WTC11 (cell line): Measurements from ENCODE around the gene PLCG2. TPM values are rescaled to one million over a fixed set of nuclear protein-coding genes. Genes with fewer than 3 reads are reported as not detected.

ENCODE experiments used
- ATAC-seq: fragments of 200-7000 bp; cut with Tn5 transposase; 2 replicates; pipeline ENCODE4 v1.10.0; 2021; ENCODE audit warnings: mild to moderate bottlenecking, moderate library complexity
- CTCF ChIA-PET: fragments of 300-600 bp; sonication (Branson Sonifier 250); formaldehyde crosslinking; loops from one replicate; lab custom pipeline; 2021; ENCODE audit warnings: antibody characterized with exemption; lab: Charles Lee
- POLR2A ChIA-PET: fragments of 350-600 bp; sonication (Branson Sonifier 250); formaldehyde crosslinking; loops from one replicate; lab custom pipeline; 2021; ENCODE audit warnings: antibody characterized with exemption; lab: Charles Lee
- DNase-seq: peaks from one replicate; pipeline ENCODE4 v3.0.0; 2021; ENCODE audit warnings: low spot score
- H3K27ac Mint-ChIP-seq: 2 replicates; pipeline ENCODE4 v1.8.0; 2021; ENCODE audit warnings: mixed read lengths
- H3K27me3 Mint-ChIP-seq: 2 replicates; pipeline ENCODE4 v1.8.0; 2021; ENCODE audit warnings: low read depth, mild to moderate bottlenecking, moderate library complexity, mixed read lengths
- H3K36me3 Mint-ChIP-seq: 2 replicates; pipeline ENCODE4 v1.8.0; 2021; ENCODE audit warnings: mixed read lengths
- H3K4me1 Mint-ChIP-seq: 2 replicates; pipeline ENCODE4 v1.8.0; 2022; ENCODE audit warnings: mixed read lengths
- H3K4me3 Mint-ChIP-seq: 2 replicates; pipeline ENCODE4 v1.8.0; 2021; ENCODE audit warnings: mild to moderate bottlenecking, moderate library complexity, mixed read lengths
- H3K9me3 Mint-ChIP-seq: 2 replicates; pipeline ENCODE4 v1.8.0; 2021; ENCODE audit warnings: mixed read lengths
- CREB1 ChIP-seq: sonication (generic); formaldehyde crosslinking; IDR thresholded peaks from 2 replicates; pipeline ENCODE4 v1.8.0; 2023; ENCODE audit warnings: mild to moderate bottlenecking, missing genetic modification reagents
- ETV6 ChIP-seq: sonication (generic); formaldehyde crosslinking; IDR thresholded peaks from 2 replicates; pipeline ENCODE4 v1.8.1; 2022; ENCODE audit warnings: mild to moderate bottlenecking, missing genetic modification reagents
- FOXJ3 ChIP-seq: sonication (generic); formaldehyde crosslinking; IDR thresholded peaks from 2 replicates; pipeline ENCODE4 v1.9.0; 2021; ENCODE audit warnings: missing genetic modification reagents, mild to moderate bottlenecking, borderline replicate concordance
- FOXK1 ChIP-seq: sonication (generic); formaldehyde crosslinking; IDR thresholded peaks from 2 replicates; pipeline ENCODE4 v1.8.0; 2022; ENCODE audit warnings: mild to moderate bottlenecking, moderate library complexity, missing genetic modification reagents
- FOXP1 ChIP-seq: sonication (generic); formaldehyde crosslinking; IDR thresholded peaks from 2 replicates; pipeline ENCODE4 v1.8.0; 2022; ENCODE audit warnings: missing genetic modification reagents, mild to moderate bottlenecking, moderate library complexity, borderline replicate concordance
- KAT7 ChIP-seq: sonication (generic); formaldehyde crosslinking; IDR thresholded peaks from 2 replicates; pipeline ENCODE4 v1.8.1; 2023; ENCODE audit warnings: missing genetic modification reagents, mild to moderate bottlenecking, borderline replicate concordance
- NFATC4 ChIP-seq: fragments of 250-450 bp; sonication (Bioruptor Pico); IDR thresholded peaks from 2 replicates; pipeline ENCODE4 v1.9.0; 2021; ENCODE audit warnings: mild to moderate bottlenecking
- NFE2L1 ChIP-seq: sonication (generic); formaldehyde crosslinking; IDR thresholded peaks from 2 replicates; pipeline ENCODE4 v1.8.1; 2023; ENCODE audit warnings: missing genetic modification reagents
- NR2C2 ChIP-seq: sonication (generic); formaldehyde crosslinking; IDR thresholded peaks from 2 replicates; pipeline ENCODE4 v1.8.0; 2022; ENCODE audit warnings: mild to moderate bottlenecking, missing genetic modification reagents
- PRRX2 ChIP-seq: fragments of 250-450 bp; sonication (Bioruptor Pico); IDR thresholded peaks from 2 replicates; pipeline ENCODE4 v1.8.0; 2021; ENCODE audit warnings: mild to moderate bottlenecking
- RELA ChIP-seq: sonication (generic); formaldehyde crosslinking; IDR thresholded peaks from 2 replicates; pipeline ENCODE4 v1.8.1; 2022; ENCODE audit warnings: missing genetic modification reagents, mild to moderate bottlenecking, borderline replicate concordance
- RORB ChIP-seq: fragments of 250-450 bp; sonication (Bioruptor Pico); IDR thresholded peaks from 2 replicates; pipeline ENCODE4 v1.9.0; 2021; ENCODE audit warnings: mild to moderate bottlenecking
- SMAD3 ChIP-seq: sonication (generic); formaldehyde crosslinking; IDR thresholded peaks from 2 replicates; pipeline ENCODE4 v1.8.0; 2022; ENCODE audit warnings: missing genetic modification reagents, mild to moderate bottlenecking, borderline replicate concordance
- SMAD4 ChIP-seq: sonication (generic); formaldehyde crosslinking; IDR thresholded peaks from 2 replicates; pipeline ENCODE4 v1.8.0; 2022; ENCODE audit warnings: mild to moderate bottlenecking, missing genetic modification reagents
- TEAD1 ChIP-seq: sonication (generic); formaldehyde crosslinking; IDR thresholded peaks from 2 replicates; pipeline ENCODE4 v1.8.0; 2022; ENCODE audit warnings: mild to moderate bottlenecking, missing genetic modification reagents
- ZNF219 ChIP-seq: sonication (generic); formaldehyde crosslinking; IDR thresholded peaks from 2 replicates; pipeline ENCODE4 v1.8.0; 2023; ENCODE audit warnings: missing genetic modification reagents, mild to moderate bottlenecking, borderline replicate concordance
- total RNA-seq: library from RNA; stranded (reverse); gene quantifications from 3 replicates; pipeline ENCODE4 v1.2.3, GENCODE V29; 2021
- TF ChIP-seq, protein P1 (sequence below): sonication (generic); formaldehyde crosslinking; conservative IDR thresholded peaks from 2 replicates; pipeline ENCODE4 v1.8.1; 2022; ENCODE audit warnings: mild to moderate bottlenecking, missing genetic modification reagents
- TF ChIP-seq, protein P2 (sequence below): fragments of 250-450 bp; sonication (Bioruptor Pico); IDR thresholded peaks from 2 replicates; pipeline ENCODE4 v2.1.2; 2022; ENCODE audit warnings: mild to moderate bottlenecking, moderate library complexity
- TF ChIP-seq, protein P3 (sequence below): sonication (generic); formaldehyde crosslinking; IDR thresholded peaks from 2 replicates; pipeline ENCODE4 v1.8.1; 2022; ENCODE audit warnings: low read depth, mild to moderate bottlenecking, moderate library complexity, missing genetic modification reagents, borderline replicate concordance
- TF ChIP-seq, protein P4 (sequence below): sonication (generic); formaldehyde crosslinking; IDR thresholded peaks from 2 replicates; pipeline ENCODE4 v1.8.1; 2023; ENCODE audit warnings: mild to moderate bottlenecking, moderate library complexity, missing genetic modification reagents
- TF ChIP-seq, protein P5 (sequence below): fragments of 250-450 bp; sonication (Bioruptor Pico); IDR thresholded peaks from 2 replicates; pipeline ENCODE4 v1.9.0; 2021; ENCODE audit warnings: mild to moderate bottlenecking
- TF ChIP-seq, protein P6 (sequence below): sonication (generic); formaldehyde crosslinking; IDR thresholded peaks from 2 replicates; pipeline ENCODE4 v1.8.1; 2022; ENCODE audit warnings: low read depth, missing genetic modification reagents, borderline replicate concordance
- TF ChIP-seq, protein P7 (sequence below): fragments of 250-450 bp; sonication (Bioruptor Pico); IDR thresholded peaks from 2 replicates; pipeline ENCODE4 v1.9.0; 2021; ENCODE audit warnings: mild to moderate bottlenecking, borderline replicate concordance

The PLCG2 gene
- total RNA-seq, 1 experiment from 2014 or later: 7.0 TPM

DNA sequence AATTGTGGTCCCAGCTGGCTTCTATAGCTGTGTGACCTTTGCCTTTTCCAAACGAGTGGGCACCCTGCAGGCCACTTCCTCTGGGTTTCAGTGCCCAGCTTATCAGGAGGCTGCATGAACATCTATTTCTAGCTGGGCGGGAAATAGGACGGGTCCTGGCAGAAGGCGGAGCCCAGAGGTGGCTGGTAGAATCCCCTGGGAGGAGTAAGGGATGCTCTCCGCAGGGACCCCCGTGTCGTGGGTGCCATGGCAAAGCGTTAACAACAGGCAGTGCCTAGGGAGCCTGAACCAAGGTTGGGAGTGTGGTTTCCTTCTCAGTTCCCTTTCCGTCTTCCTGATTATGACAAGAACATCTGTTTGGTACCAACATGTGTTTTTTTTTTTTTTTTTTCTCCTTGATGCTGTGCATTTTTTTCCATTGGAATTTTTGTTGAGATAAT is 58.2 kb downstream of the PLCG2 start:
- peaks cover 4% of the 10 kb centered on the region; the same call in 1 of the 2 replicates for H3K9me3 Mint-ChIP-seq
- ATAC-seq (no peak), DNase-seq (no peak)
- no peaks in the 10 kb centered on the region for H3K36me3 Mint-ChIP-seq
- CTCF ChIA-PET: interaction anchor here (1.1 to 1.9 kb wide), 2 partner anchors 19 to 43 kb away, joined by 3 to 4 read pairs; no protein-coding TSS in a partner anchor
- H3K4me3 Mint-ChIP-seq: no peak overlapping the region
- no peak overlapping the region for H3K27ac Mint-ChIP-seq
- peaks cover 12% of the 10 kb centered on the region for H3K4me1 Mint-ChIP-seq
- POLR2A ChIA-PET: no interaction called here
- no peaks in the 10 kb centered on the region for H3K27me3 Mint-ChIP-seq
- TF ChIP-seq, protein P1, sequence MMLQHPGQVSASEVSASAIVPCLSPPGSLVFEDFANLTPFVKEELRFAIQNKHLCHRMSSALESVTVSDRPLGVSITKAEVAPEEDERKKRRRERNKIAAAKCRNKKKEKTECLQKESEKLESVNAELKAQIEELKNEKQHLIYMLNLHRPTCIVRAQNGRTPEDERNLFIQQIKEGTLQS (CRISPR knock-in tag): no peak
- TF ChIP-seq PRRX2 (no peak), CREB1 (CRISPR knock-in tag) (no peak), NFATC4 (CRISPR knock-in tag) (no peak), FOXK1 (no peak), NFE2L1 (CRISPR knock-in tag) (no peak), ETV6 (CRISPR knock-in tag) (no peak), NR2C2 (CRISPR knock-in tag) (no peak), RELA (CRISPR knock-in tag) (no peak), ZNF219 (CRISPR knock-in tag) (no peak), SMAD4 (CRISPR knock-in tag) (no peak)
- TF ChIP-seq, protein P2, sequence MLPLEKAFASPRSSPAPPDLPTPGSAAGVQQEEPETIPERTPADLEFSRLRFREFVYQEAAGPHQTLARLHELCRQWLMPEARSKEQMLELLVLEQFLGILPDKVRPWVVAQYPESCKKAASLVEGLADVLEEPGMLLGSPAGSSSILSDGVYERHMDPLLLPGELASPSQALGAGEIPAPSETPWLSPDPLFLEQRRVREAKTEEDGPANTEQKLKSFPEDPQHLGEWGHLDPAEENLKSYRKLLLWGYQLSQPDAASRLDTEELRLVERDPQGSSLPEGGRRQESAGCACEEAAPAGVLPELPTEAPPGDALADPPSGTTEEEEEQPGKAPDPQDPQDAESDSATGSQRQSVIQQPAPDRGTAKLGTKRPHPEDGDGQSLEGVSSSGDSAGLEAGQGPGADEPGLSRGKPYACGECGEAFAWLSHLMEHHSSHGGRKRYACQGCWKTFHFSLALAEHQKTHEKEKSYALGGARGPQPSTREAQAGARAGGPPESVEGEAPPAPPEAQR (CRISPR knock-in tag): no peak
- TF ChIP-seq, protein P3, sequence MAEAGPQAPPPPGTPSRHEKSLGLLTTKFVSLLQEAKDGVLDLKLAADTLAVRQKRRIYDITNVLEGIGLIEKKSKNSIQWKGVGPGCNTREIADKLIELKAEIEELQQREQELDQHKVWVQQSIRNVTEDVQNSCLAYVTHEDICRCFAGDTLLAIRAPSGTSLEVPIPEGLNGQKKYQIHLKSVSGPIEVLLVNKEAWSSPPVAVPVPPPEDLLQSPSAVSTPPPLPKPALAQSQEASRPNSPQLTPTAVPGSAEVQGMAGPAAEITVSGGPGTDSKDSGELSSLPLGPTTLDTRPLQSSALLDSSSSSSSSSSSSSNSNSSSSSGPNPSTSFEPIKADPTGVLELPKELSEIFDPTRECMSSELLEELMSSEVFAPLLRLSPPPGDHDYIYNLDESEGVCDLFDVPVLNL: no peak
- TF ChIP-seq, protein P4, sequence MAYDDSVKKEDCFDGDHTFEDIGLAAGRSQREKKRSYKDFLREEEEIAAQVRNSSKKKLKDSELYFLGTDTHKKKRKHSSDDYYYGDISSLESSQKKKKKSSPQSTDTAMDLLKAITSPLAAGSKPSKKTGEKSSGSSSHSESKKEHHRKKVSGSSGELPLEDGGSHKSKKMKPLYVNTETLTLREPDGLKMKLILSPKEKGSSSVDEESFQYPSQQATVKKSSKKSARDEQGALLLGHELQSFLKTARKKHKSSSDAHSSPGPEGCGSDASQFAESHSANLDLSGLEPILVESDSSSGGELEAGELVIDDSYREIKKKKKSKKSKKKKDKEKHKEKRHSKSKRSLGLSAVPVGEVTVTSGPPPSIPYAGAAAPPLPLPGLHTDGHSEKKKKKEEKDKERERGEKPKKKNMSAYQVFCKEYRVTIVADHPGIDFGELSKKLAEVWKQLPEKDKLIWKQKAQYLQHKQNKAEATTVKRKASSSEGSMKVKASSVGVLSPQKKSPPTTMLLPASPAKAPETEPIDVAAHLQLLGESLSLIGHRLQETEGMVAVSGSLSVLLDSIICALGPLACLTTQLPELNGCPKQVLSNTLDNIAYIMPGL: no peak

DNA sequence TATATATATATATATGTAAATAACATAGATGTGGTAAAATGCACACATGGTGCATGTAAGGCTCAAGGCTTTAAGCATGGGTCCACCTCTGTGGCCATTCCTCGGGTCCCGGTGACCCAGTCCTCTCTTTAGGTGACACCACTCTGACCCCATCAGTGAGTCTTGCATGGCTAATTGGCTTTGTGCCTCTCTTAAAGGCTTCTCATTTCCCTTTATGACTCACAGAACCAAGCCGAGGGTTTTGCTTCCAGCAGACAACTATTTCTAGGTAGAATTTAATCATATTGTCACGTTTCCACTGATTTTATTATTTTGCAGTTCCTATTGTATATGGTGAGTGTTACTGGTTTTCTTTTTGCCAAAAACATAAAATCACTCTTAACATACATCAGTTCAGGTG is 59.7 kb downstream of the PLCG2 start:
- no peak for ATAC-seq

More for the DNA sequence above, 59.7 kb downstream of the PLCG2 start:
- Mint-ChIP-seq H3K4me1 (peaks cover 12% of the 10 kb centered on the region), H3K36me3 (no peaks in the 10 kb centered on the region), H3K9me3 (peaks cover 4% of the 10 kb centered on the region; the same call in 1 of the 2 replicates), H3K4me3 (no peak overlapping the region), H3K27me3 (no peaks in the 10 kb centered on the region), H3K27ac (no peak overlapping the region)
- CTCF ChIA-PET: interaction anchor here (1.9 kb wide), 1 partner anchor 41 kb away, joined by 4 read pairs; no protein-coding TSS in a partner anchor
- POLR2A ChIA-PET: no interaction called here
- TF ChIP-seq FOXP1 (CRISPR knock-in tag) (no peak), RORB (no peak), FOXJ3 (no peak), SMAD3 (CRISPR knock-in tag) (no peak), KAT7 (CRISPR knock-in tag) (no peak), TEAD1 (CRISPR knock-in tag) (no peak)
- TF ChIP-seq, protein P4: no peak
- TF ChIP-seq, protein P5, sequence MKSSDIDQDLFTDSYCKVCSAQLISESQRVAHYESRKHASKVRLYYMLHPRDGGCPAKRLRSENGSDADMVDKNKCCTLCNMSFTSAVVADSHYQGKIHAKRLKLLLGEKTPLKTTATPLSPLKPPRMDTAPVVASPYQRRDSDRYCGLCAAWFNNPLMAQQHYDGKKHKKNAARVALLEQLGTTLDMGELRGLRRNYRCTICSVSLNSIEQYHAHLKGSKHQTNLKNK (CRISPR knock-in tag): no peak
- TF ChIP-seq, protein P6, sequence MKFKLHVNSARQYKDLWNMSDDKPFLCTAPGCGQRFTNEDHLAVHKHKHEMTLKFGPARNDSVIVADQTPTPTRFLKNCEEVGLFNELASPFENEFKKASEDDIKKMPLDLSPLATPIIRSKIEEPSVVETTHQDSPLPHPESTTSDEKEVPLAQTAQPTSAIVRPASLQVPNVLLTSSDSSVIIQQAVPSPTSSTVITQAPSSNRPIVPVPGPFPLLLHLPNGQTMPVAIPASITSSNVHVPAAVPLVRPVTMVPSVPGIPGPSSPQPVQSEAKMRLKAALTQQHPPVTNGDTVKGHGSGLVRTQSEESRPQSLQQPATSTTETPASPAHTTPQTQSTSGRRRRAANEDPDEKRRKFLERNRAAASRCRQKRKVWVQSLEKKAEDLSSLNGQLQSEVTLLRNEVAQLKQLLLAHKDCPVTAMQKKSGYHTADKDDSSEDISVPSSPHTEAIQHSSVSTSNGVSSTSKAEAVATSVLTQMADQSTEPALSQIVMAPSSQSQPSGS (CRISPR knock-in tag): no peak
- TF ChIP-seq, protein P7, sequence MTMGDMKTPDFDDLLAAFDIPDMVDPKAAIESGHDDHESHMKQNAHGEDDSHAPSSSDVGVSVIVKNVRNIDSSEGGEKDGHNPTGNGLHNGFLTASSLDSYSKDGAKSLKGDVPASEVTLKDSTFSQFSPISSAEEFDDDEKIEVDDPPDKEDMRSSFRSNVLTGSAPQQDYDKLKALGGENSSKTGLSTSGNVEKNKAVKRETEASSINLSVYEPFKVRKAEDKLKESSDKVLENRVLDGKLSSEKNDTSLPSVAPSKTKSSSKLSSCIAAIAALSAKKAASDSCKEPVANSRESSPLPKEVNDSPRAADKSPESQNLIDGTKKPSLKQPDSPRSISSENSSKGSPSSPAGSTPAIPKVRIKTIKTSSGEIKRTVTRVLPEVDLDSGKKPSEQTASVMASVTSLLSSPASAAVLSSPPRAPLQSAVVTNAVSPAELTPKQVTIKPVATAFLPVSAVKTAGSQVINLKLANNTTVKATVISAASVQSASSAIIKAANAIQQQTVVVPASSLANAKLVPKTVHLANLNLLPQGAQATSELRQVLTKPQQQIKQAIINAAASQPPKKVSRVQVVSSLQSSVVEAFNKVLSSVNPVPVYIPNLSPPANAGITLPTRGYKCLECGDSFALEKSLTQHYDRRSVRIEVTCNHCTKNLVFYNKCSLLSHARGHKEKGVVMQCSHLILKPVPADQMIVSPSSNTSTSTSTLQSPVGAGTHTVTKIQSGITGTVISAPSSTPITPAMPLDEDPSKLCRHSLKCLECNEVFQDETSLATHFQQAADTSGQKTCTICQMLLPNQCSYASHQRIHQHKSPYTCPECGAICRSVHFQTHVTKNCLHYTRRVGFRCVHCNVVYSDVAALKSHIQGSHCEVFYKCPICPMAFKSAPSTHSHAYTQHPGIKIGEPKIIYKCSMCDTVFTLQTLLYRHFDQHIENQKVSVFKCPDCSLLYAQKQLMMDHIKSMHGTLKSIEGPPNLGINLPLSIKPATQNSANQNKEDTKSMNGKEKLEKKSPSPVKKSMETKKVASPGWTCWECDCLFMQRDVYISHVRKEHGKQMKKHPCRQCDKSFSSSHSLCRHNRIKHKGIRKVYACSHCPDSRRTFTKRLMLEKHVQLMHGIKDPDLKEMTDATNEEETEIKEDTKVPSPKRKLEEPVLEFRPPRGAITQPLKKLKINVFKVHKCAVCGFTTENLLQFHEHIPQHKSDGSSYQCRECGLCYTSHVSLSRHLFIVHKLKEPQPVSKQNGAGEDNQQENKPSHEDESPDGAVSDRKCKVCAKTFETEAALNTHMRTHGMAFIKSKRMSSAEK: no peak
- DNase-seq: no peak
